NOMO-1 treated with DMSO at 0.1 percent for 48 hours (cell line): ENCODE data around the gene RTL1.

Source experiments
- DNase-seq: peaks from one replicate; lab custom pipeline; 2025; ENCODE audit not compliant: unreplicated experiment; lab: John Stamatoyannopoulos, UW

RTL1 gene

DNA sequence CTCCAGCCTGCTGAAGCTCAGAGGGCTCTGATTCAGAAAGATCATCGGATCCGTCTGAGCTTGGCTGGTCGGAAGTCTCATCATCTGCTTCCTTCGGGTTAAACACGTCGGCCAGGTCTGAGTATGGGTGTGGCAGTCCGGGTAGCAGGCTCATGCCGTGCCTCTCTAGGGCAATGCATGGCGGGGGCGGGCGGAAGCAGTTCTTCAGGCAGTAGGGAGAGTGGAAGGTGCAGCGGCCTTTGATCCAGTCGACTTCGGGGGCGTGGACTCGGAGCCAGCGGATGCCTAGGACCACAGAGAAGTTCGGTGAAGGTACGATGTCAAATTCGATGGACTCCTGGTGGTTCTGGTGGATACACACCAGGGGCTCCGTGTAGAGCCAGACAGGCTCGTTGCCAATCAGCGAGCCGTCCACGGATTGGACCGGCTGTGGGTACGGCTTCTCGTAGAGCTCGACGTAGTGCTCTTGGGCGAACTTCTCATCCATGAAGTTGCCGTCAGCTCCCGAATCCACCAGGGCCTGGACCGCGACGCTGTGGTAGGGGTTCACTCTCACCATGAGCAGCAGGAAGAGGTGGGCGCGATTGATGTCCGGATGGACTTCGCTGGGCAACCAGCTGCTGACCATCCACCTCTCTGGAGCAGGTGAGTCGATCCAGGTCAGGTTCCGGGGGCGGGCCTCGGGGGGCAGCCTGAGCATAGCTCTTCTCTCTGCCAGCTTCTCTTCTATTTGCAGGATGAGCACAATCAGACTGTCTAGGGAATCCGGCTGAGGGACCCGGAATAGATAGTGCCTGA is 20.3 kb downstream of the RTL1 start:
- DNase-seq, result no peak

DNA sequence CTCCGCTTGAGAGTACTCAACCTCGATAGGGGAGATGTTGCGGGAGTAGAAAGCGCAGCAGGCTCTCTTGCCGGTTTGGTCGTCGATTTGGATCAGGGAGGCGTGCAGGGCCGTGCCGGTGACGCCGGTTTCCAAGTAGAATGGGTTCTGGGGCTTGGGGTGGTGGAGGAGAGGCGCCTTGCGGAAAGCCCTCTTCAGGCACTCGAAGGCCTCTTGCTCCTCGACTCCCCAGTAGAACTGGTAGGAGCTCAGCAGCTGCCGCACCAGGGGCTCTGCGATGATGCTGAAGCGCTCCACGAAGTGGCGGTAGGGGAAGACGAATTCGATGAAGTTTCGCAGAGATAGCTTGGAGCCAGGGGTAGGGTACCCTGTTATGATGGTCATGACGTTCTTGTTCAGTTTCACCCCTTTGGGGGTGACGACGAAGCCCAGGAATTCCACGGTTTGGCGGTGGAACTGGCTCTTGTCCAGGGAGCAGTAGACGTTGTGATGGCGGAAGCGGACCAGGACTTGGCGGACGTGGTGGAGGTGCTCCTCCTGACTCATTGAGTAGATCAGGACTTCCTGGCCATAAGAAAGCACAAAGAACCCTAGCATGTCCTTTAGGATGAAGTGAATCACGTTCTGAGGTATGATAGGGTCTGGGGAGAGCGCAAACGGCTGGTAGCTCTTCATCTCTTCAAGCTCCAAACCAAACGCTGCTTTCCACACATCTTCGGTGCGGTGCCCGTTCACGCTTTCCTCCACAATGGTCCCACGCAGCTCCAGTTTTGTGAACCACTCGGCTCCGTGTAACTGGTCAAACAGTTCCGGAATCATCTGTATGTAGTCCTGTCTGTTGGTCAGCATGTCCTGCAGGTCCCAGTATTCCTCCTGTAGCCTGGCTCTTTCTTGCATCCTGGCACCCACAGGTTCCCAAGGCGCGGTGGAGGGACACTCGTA is 21.2 kb downstream of the RTL1 start:
- DNase-seq, result no peak

DNA sequence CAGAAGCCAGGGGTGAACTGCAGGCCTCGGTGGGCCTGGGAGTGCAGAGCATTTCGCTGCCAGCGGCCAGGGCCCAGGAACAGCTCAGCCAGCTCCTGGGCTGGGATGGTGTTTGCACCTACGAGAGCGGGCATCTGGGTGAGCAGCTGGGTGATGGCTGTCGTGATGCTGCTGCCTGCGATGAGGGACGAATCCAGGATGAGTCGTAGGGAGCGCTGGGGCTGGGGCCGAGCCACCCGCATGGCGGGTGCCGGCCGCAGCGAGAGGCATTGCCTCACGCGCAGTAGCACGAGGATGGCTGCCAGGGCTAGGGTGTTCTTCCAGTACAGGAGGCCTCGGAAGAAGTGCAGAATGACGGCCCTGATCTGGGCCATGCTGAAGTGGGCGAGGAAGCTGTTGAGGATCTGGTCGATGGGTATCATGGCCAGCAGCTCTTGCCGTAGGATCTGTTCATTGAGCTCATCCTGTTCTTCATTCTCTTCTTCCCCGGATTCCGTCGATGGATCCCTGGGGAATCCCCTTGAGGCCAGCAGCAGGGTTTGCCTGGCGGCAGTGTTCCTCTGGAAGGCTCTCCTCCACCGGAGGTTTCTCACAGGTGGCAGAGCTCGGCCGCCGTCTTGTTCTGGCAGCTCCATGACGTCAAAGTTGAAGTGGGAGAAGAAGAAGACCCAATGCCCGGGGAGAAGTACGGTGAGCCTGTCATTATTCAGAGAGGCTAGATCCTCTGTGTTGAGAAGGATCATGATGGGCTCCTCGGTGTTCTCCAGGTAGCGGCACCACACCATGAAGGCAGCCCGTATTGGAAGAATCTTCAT is 22.1 kb downstream of the RTL1 start:
- DNase-seq, result no peak

DNA sequence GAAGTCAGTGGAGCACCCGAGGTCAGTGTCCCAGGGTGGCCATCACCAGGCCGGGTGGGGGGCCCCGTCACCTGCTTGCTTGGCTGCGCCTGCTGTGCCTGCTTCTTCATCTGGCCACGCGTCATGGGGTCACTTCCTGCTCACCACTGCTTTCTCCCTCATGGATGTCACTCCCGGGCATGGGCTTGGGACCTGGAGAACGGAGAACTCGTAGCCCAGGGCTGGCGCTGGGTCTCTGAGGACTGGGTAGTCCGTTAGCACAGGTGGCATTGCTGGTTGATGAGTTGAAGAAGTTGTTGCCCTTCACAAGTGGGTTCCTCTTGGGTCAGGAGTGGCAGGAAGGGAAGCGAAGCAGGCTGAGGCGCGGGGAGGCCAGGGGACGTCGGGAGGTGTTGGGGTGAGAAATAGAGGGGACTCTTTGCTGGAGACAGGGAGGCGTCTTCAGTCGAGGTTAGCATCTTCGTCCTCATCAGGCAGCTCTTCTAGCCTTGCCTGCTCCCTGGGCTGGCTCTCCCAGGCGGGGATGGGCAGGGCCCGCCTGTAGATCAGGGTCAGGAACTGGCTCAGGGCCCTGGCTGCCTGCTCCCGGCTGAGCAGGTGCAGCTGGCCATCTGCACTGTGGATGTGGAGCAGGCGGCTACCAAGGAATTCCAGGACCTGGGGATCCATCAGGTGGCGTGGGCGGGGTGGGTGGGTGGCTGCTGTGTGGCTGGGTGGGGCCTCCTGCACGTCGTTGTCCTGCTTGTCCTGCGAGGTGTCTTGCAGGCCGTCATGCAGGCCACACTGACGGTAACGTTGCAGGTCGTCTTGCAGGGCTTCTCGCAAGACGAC is 23.0 kb downstream of the RTL1 start:
- DNase-seq, result no peak

DNA sequence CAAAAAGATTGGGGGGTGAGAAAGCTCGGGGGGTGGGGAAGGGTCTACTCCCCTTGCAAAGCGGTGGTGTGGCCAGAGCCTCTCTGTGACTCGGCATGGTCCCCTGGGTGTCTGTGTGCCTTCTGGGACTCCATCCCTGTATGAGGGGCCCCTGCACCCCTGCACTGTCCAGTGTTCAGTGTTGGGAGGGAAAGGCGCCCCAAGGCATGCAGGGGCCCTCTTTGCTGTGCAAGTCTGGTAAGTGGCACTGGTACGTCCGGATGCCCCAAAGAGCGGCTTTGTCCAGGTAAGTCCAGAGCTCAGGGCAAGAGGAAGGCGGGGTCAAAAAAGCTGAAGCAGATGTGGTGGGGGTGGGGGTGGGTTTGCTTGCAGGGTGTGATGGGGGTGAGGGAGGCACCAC is 23.7 kb downstream of the RTL1 start:
- no peak for DNase-seq

DNA sequence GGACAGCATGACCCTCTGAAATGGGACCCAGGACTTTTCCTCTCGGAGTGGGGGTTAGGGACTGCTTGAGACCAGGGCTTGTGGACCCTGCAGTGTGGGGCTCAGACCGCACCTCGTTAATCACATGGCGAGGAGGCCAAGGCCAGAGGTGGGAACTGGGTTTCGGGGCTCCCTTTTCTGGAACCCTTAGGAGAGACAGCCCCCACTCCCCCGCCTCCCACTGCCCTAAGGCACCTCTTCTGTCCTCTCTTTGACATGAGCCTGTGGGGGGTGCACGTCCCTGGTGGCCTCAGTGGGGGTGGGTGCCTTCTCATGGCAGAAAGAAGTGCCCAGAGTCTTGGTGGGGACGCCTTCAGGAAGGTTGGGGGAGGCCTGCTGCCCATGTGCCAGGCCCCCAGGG is 24.3 kb downstream of the RTL1 start:
- no peak for DNase-seq

DNA sequence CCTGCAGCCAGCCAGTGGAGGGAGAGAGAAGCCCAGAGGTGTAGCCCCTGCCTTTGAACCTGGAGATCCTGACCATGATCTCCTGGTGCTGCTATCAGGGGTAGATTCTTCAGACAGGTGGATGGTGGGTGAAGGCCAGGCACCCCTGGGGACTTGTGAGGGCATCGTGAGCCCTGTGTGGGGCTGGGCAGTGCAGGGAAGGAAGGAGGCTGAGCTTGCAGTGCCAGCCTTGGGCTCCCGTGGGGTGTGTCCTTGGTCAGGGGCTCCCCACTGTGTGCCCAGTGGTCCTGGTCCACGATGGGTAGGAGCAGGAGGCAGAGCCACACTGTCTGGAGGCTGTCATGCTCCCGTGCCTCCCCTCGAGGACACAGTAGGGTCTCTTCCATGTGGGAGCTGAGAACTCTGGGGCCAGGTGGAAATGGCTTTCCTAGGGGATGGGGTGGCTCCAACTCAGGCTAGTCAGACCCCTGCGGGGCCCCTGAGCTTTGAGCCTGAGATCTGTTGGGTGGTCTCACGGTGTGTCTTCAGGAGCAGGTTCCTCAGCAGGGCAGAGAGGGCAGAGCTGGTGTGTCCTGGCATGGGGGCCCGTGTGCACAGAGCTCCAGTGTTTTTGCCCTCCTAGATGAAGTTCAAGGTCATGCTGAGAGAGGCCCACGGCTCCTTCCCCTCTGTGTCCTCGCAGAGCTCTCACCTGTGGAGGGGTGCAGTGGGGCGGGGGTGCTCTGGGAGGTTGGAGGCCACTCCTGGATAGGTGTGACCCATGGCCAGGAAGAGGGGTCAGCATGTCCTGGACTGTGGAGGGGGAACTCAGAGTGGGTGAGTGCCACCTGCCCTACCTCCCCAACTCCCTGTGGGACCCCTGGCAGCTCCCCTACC is 25.0 kb downstream of the RTL1 start:
- no peak for DNase-seq

DNA sequence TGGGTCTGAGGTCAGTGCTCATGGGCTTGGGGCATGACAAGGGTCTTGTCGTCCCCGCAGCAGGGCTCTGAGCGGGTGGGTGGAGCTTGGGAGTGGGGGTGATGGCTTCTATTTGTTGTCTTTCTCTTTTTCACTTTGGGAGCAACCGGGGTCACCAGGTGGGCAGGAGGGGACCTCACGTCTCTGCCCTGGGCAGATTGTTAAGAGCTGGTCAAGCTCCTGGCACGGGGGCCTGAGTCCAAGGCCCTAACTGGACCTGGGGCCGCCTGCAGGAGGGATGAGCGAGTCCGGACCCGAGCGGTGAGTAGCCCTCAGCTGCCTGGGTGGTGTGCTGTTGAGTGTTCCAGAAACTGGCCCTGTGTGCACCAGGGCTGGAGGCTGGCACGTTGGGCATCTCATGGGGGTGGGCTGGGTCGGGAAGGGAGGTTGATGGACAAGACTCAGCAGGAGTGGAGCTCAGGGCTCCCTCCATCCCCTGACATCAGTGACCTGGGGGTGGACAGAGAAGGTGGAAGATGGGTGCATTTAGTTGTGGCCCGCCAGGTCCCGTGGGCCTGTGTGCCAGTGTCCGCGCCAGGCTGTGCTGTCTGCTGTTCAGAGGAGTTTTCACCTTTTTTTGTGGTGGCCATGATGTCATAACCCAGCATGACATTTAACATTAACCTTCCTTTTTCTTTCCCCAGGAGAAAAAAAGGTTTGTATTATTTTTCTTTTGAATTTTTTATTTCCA is 27.5 kb downstream of the RTL1 start:
- no peak for DNase-seq

DNA sequence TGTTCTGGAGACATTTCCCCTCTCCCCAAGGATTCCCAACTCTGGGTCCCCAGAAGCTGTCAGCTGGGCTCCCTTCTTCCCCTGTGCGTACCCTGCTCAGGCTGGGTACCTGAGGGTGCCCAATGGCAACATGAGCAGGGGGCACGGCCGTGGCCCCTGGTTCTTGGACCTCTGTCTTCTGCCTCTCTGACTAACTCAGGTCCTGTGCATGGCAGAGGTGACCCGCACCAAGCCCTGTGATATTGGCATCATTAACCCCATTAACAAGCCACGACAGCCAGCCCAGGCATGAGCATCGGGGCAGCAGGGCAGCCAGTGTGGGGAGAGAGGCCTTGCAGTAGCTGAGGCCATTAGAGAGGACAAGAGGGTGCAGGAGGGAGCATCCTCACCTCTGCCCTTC is 28.4 kb downstream of the RTL1 start:
- DNase-seq, result no peak

DNA sequence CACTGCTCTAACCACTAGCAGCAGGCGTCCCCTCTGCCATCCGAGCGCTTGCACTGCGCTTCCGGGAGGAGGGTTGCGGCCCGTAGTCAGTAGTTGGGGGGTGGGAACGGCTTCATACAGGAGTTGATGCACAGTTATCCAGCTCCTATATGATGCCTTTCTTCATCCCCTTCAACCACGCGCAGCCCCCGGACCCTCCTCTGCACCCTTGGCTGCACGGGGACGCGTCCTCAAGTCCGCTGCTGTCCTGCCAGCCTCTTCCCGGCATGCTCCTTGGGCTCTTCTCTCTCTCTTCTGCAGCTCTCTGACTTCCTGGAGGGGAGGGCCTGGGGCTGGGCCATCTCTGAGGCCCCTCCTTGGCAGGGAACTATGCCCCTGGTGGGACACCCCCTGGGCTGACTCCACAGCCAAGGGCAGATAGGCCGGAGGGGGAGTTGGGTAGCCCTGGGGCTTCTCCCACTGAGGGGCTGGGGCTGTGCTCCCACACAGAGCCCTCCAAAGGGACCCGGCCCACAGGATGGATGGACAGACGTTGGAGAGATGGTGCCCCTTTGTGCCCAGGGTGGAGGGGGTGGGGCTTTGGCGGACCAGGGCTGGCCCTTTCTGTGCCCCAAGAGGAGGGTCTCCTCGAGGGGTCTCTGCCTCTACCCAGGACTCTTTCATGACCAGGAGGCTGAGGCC is 29.0 kb downstream of the RTL1 start:
- no peak for DNase-seq

DNA sequence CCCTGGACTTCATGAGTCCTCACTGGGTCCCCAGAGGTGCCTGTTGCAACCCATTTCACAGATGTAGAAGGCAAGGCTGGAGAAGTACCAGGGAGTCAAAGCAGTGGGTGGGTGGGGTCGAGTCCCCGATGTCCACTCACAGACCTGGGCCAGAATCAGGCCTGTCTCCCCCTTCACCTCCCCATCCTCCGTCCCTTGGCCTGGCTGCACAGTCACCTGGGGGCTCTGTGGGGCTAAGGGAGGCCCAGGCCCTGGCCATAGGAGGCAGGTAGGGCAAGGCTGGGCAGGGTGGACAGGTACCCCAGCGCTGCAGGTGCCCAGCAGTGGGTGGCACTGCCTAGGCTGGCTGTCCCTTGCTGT is 29.5 kb downstream of the RTL1 start:
- no peak for DNase-seq

DNA sequence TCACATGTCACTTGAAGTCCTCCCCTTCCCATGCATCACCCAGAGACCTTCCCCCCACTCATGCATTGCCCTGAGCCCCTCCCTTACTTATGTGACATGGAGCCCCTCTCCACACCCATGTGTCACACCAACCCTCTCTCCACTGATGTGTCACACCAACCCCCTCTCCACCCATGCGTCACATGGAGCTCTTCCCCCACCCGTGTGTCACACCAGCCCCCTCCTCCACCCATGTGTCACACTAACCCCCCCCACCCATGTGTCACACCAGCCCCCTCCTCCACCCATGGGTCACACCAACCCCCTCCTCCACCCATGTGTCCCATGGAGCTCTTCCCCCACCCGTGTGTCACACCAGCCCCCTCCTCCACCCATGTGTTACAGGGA is 30.4 kb downstream of the RTL1 start:
- no peak for DNase-seq

DNA sequence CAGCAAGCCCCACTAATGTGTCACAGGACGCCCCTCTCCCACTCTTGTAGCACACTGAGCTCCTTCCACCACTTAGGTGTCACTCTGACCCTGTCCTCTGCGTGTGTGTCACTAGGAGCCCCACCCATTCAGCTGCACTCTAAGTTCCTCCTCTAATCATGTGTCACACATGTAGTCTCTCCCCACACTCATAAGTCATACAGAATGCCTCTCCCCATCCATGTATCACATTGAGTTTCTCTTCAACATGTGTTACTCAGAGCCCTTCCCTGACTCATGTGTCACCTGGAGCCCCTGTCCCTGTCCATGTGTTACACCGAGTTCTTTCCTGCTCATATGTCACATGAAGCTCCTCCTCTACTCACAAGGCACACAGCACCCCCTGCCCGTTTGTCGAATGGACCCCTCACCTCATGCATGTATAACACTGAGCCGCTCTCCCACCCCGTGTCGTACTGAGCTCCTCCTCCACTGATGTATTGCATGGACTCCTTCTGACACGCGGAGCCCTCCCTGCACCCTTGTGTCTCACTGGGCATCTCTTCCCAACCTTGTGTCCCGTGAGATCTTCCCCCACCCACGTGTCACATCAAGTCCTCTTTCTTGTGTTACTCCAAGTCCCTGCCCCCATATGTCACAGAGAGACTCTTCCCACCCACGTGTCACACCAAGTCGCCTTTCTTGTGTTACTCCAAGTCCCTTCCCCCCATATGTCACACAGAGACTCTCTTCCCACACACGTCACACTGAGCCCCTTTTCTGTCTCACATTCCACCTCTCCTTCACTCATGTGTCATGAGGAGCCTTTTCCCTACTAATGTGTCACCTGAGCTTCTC is 31.0 kb downstream of the RTL1 start:
- no peak for DNase-seq

DNA sequence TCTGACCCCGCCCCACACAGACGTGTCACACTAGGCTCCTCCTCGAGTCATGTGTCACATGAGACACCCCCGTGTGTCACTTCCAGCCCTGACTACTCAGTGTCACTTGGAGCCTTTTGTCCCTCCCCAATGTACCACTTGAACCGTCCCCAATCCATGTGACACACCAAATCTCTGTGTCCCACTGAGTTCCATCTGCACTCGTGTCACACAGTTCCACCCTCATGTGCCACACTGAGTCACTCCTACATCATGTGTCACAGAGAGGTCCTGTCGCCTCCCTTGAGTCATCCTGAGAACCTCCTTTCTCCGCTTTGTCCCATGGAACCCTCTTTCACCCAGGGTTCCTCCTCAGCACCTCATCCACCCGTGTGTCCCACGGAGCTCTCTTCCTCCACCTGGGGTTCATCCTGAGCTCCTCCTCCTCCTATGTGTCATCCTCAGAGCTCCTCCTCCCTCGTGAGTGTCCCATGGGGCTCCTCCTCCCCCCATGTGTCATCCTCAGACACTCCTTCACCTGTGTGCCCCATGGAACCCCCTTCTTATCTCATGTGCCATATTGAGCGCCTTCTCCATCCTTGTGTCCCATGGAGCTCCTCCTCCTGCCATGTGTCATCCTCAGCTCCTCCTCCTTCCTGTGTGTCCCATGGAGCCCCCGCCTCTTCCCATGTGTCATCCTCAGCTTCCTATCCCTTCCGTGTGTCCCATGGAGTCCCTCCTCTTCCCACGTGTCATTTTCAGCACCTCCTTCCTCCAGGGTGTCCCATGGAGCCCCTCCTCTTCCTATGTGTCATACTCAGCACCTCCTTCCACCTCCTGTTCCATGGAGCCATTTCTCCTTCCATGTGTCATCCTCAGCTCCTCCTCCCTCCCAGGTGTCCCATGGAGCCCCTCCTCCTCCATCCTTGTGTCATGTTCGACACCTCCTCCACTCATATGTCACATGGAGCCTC is 32.0 kb downstream of the RTL1 start:
- DNase-seq, result no peak

DNA sequence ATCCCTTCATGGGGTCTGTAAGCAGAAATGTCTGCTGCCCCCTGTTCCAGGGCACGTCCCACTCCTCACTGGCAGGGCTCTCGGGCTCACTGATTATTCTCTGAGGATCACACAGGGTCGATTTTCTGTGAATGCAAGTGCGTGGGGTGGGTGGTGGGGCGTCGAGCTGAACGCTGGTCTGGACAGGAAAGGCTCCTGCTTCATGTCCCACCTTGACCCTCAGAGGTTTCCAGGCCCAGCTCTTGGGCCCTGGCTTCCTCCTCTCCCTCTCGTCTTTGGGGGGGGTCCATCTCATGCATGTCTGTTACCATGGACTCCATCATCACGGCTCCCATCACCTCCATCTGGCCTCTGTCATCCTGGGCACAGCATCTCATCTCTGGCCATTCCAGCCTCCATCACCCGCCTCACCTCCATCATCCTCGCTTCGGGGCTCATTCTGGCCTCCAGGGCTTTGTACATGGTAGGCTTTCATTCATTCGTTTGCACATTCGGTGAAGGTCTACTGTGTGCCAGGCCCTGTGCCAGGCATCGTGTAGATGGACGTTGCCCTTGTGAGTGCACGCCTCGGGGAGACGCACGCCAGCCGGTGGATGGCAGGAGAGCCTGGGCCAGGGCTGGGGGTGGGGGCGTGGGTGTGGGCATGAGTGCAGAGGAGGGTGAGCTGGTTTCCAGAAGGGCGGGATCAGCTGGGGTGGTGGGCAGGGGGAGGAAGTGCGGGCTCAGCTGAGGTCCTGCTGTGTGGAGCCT is 34.7 kb downstream of the RTL1 start:
- DNase-seq, result no peak
